Stimulated activated CD4-positive, alpha-beta T cell treated with anti-CD3 and anti-CD28 coated beads, Interleukin-2, amount 100 ng/mL, for 48 hours (primary cell): ENCODE results near the gene SLC34A1.

Experiments
- DNase-seq, 2 donors: peaks; one replicate each; pipeline ENCODE4 v3.0.0-alpha.2; 2020

Gene SLC34A1

DNA sequence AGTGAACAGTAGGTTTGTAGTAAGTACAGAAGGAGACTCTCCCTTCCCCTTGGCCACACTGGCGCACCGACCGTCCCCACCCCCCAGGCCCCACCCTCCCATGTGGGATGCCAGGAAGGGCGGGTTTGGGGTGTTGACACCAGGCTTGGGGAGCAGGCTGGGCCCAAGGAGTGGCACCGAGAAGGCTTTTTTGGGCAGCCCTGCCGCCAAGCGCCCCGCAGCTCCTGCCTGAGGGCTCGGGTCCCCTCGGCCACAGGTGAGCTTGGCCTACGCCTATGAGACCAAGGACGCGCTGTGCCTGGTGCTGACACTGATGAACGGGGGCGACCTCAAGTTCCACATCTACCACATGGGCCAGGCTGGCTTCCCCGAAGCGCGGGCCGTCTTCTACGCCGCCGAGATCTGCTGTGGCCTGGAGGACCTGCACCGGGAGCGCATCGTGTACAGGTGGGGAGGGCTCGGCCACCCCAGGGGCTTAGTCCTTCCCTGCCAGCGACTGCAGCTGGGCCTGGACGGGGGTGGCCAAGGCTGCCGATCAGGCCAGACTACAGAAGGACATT is 49.5 kb downstream of the SLC34A1 start:
- DNase-seq = no peak

DNA sequence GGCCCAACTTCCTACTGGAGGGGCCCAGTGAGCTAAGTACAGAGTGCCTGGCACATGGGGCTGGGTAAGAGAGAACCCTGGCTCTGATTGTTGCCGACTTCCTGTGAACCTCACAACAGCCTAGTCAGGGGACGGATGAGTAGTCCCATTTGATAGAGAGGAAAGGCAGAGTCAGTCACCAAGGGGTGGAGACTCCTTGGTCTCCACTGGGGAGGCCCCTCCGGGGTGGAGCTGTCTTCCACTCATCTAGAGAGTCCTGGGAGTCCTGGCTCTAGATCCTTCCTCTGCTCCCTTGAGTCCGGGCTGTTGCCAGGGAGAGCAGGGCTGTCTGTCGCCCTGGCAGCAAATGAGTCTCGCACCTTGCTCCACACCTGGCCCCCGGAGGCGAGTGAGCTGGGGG is 50.2 kb downstream of the SLC34A1 start:
- no peak for DNase-seq

- no peak for DNase-seq
These were observed 50.9 kb downstream of the SLC34A1 start for GRCh38 chr5:177434942-177435738.

GRCh38 chr5:177435847-177436536 is 51.8 kb downstream of the SLC34A1 start:
- DNase-seq = no peak

DNA sequence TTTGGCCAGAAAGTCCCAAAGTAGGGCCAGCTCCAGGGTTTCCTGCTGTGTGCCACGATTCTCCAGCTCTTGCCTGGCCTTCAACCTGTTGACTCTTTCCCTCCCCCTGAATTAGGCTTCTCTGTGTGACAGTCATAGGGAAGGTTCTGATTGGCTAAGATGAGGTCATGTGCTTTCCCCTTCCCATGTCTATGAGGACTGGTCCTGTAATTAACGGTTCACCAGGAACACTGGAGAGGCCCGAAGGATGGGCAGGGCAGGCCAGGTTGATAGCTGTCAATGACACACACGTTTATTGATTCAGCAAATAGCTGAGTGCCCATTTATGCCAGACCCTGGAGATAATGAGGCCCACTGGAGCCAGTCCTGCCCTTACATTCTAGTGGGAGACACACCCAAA is 53.4 kb downstream of the SLC34A1 start:
- no peak for DNase-seq

- DNase-seq = no peak
These were observed 54.2 kb downstream of the SLC34A1 start for GRCh38 chr5:177438468-177438867.

DNA sequence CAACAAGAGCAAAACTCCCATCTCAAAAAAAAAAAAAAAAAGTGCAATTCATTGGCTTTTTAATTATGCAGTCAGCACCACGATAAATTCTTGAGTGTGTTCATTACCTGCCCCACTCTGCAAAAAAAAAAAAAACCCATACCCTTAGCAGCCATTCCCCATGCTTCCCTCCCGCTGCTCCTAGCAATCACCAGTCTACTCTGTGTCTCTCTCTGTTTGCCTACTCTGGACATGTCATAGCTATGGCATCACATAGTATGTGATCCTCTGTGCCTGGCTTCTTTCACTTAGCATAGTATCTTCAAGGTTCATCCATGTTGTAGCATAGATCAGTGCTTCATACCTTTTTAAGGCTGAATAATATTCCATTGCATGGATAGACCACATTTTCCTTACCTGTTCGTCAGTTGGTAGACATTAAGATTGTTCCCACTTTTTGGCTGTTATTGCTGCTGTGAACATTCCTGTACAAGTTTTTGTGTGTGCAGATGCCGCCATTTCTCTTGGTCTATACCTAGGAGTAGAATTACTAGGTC is 55.4 kb downstream of the SLC34A1 start:
- DNase-seq = no peak

DNA sequence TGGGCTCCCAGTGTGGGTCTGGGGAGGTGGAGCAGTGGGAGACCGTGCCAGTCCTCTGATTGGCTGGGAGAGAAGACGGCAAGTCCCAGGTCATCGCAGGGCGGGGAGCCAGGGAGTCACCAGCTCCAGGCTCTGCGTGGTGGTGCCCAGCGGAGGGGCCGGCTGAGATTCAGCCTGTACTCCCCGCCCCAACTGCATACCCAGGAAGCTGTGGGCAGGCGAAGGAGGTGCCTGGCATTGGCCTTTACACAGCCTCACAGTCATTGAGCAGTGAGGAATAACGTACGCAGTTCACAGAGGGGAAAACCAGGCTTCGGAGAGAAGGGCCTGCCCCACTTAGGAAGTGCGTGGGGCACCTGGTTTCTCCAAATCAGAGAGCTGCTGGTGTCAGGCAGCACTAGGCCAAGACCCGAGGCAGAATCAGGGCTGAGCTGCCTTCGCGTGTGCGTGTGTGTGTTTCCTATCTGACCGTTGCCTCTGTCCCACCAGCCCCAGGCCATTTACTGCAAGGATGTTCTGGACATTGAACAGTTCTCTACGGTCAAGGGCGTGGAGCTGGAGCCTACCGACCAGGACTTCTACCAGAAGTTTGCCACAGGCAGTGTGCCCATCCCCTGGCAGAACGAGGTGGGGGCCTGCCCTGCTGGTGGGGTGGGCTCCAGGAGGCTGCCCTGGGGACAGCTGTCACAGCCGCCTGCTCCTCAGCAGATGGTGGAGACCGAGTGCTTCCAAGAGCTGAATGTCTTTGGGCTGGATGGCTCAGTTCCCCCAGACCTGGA is 56.2 kb downstream of the SLC34A1 start:
- DNase-seq = no peak

DNA sequence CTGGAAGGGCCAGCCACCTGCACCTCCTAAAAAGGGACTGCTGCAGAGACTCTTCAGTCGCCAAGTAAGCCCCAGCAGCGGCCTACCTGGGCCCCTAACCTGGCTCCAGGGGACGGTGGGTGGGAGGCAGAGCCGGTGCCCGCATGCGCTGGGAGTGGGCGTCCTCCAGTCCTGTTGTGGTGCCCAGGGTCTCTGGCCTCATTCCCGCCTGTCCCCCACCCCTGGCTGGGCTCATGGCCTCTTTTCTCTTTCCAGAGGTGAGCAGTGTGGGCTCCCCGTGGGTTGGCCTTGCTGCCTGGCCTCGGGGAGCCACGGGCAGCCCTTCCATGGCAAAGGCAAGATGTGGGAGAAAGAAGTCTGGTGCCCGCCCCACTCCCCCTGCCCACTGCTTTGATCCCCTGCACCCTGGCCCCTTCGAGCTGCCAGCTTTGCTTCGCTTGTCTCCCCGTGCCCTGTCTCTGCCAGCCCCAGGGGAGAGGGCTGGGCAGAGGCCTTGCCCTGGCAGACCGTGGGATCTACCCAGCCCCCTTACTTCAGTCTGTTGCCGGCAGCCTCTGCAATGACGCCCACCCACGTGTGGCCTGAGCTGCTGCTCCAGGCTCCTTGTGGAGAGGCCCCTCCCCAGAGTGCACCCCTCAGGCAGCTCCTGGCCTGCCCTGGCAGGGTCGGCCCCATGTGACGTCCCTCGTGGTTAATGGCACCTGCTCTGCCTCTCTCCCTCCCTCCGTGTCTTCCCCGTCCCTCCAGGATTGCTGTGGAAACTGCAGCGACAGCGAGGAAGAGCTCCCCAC is 57.0 kb downstream of the SLC34A1 start:
- no peak for DNase-seq

DNA sequence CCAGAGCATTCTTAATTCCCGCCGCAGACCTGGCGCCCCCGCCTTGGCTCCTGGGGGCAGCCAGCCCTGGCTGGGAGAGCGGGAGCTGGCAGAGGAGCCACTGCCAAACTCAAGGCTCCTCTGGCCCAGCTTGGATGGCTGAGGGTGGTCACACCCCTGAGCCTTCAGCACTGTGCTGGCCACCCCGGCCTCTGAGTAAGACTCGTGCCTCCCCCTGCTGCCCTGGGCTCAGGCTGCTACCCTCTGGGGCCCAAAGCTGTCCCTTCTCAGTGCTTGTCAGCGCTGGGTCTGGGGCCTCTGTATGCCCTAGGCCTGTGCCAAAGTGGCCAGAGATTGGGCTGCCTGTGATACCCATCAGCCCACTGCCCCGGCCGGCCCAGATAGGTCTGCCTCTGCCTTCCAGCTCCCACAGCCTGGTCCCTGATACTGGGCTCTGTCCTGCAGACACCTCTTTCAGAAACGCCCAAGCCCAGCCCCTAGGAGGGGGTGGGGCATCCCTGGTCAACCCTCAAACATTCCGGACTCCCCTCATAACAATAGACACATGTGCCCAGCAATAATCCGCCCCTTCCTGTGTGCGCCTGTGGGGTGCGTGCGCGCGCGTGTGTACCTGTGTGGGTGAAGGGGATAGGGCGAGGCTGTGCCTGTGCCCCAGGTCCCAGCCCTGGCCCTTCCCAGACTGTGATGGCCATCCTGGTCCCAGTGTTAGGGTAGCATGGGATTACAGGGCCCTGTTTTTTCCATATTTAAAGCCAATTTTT is 58.0 kb downstream of the SLC34A1 start:
- DNase-seq = no peak

- no peak for DNase-seq
These were observed 59.1 kb downstream of the SLC34A1 start for GRCh38 chr5:177443144-177443983.

GRCh38 chr5:177444106-177445051 is 60.1 kb downstream of the SLC34A1 start:
- DNase-seq = no peak

DNA sequence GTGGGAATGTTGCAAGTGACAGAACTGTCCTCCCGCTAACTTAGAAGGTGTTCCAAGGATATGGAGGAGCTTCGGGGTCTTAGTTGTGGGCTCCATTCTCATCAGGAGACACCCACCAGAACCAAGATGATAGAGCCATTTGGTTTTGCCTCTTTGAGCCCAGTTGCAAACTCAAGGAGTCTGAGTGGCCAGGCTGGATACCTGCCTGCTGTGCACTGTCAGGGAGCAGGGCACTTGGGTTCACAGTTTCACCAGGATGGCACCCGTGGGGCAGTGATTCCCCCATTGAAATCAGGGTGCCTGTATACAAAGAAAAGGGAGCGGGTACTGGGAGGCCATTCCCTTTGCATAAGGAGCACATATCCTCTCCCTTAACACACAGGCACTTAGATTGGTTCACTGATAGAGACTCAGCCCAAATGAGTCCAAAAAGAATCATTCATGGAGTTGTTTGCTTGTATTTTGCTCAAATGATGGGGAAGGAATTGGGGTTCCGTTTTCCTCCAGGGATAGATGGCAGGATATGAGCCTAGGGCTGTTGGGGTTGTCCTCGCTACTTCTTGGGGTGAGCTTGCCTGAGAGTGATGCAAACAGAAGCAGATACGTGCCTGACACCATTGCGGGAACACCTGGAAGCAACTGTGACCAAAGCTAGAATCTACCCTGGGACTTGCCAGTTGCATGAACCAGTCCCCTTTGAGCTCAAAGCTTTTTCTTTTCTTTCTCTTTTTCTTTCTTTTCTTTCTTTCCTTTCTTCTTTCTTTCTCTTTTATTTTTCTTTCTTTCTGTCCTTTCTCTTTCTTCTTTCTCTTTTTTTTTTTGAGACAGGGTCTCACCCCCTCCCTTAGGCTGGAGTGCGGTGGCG is 61.0 kb downstream of the SLC34A1 start:
- DNase-seq = no peak

- no peak for DNase-seq
These were observed 61.6 kb downstream of the SLC34A1 start for GRCh38 chr5:177445917-177446199.

DNA sequence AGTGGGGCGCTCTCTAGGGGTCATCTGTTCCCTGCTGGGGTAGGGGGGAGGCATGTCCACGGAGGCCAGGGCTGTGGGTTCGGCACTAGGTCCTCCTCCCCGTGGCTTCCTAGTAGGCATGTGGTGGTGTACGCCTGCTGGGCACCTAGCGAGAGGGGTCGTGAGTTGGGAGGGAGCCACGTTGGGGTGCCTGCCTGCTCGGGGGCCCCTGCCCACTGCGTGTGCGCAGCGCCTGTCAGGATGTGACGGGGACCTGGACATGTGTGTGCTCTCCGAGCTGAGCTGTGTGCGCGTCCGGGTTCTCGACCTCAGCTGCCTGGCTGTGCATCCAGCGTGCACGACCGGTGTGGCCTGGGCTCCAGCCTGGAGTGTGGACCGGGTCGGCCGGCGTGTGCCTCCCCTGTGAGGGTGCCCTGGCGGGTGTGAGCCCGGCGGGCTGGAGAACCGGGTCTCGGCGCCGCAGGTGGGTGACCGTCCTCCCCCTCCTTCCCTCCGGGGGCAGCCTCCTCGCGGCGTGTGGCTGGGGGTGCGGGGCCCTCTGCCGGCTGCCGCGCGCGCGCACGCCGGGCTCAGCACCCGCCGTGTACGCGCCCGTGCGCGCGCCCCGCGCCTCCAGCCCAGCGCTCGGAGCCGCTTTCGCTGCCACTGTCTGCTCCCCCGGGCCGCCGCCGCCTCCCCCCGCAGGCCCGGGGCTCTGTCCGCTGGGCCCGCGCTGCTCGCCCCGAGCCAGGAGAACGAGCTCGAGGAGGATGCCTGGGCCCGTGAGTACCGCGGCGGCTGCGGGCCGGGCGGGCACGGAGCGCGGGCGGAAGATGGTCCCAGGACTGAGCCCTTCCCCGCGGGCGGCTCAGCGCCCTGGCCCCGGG is 62.2 kb downstream of the SLC34A1 start, which contains the start of gene PRR7:
Gene PRR7 (plus strand): TSS at position 615 of the 866 bp plus-strand sequence. CDS start 8,254 bp downstream, outside the sequence.
- no peak for DNase-seq

DNA sequence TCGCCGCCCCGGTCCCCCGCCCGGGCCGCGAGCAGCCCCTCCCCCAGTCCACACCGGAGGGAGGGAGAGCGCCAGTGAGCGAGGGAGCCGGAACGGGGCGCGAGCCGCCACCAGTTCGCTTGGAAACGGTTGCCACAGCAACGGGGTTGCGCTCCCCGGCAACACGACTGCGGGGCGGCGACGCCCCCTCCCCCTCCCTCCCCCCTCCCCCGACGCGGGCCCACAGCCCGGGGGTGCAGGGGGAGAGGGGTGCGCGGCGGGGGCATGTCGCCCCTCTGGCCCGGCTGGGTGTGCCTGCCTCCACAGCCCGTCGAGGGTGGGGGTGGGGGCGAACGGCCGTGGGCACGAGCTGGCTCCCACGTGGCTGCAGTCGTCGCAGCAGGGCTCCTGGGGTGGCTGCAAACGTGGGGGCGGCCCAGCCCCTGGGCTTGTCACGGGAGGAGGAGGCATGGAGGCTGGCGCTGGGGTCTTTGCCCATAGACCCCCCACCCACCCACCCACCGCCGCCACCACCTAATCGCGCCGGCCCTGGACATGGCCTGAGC is 62.9 kb downstream of the SLC34A1 start:
- no peak for DNase-seq
